ENCODE results near the gene CHRDL2.
A peak's percentile ranks its signal among the peaks of the same experiment; 100 is the strongest.
"Not testable (repeated sequence)": the region's sequence is repeated elsewhere in the genome, so short reads cannot be mapped to it uniquely, and the experiment has no call there.

The CHRDL2 gene, protein sequence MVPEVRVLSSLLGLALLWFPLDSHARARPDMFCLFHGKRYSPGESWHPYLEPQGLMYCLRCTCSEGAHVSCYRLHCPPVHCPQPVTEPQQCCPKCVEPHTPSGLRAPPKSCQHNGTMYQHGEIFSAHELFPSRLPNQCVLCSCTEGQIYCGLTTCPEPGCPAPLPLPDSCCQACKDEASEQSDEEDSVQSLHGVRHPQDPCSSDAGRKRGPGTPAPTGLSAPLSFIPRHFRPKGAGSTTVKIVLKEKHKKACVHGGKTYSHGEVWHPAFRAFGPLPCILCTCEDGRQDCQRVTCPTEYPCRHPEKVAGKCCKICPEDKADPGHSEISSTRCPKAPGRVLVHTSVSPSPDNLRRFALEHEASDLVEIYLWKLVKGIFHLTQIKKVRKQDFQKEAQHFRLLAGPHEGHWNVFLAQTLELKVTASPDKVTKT

DNA sequence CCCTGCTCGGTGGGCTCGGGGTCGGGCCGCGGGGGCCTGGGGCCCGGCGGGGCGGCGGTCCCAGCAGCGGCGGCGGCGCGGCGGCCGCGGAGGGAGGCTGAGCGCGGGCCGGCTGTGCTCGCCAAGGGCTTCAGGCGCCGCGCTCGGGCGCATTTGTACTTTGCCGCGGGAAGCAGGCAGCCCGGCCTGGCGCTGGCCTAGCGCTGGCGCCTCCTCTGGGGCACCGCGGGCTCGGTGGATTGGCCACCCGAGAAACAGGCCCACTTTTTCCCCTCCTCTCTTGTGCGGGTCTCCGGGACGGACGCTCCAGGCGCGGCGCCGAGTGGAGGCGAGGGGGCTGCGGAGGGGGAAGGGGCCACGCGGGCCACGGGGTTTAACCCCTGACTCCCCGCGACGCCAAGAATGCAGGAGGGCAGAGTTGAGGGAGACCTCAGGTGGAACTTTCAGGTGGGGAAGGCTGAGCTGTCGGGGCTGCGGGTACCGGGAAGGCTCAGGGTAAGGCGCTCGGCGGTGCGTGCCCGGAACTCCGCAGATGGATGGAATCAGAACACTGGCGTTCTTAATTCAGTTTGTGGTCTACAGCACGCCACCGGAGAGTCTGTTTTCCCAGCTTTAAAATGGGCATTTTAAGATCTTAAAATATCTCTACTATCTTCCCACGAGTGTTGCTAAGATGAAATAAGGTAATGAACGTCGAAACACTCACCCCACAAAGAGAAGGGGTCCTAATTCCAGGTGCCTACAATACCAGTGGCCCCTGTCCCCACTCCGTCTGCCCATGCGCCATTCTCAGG lies at the start of gene CHRDL2:
CHRDL2 (minus strand) TSS at position 126 of the 794 bp plus-strand sequence. CDS start 538 bp downstream, outside the sequence.
- DNase-seq, result peak; percentile 46

DNA sequence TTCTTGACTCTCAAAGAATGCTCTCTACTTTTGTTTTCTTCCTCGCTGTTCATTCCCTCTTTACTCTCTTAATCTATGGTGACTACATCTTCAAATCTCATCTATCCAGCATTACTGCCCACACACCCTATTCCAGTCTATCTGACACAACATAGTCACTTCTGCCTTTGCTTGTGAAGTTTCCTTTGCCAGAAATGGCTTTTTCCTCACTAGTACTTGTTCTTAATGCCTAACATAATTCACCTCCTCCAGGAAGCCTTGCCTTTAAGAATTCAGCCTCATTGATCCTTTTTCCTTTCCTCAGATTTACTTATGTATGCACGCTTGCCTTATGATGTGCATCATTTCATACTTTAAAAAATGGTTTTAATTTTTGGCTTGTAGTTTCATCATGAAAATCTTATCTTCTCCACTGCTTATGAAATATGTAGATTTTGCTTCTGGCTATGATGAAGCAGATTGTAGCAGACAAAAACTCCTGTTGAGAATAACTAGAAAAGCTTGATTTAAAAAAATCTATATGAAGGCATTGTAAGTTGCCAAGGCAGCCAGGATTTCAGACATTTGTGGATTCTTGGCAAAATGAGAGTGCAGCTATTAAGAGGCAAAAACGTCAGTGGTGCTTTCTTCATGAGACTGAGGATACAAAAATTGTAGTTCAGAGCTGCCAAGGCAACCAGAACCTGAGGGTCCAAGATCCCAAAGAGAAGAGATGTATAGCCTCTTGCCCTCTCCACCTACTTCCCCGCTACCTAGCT lies 49.2 kb upstream of the CHRDL2 start:
- no peak for DNase-seq

GRCh38 chr11:74778581-74778980 lies 47.4 kb upstream of the CHRDL2 start:
- DNase-seq, result no peak

GRCh38 chr11:74777877-74778276 lies 46.7 kb upstream of the CHRDL2 start:
- no peak for DNase-seq

DNA sequence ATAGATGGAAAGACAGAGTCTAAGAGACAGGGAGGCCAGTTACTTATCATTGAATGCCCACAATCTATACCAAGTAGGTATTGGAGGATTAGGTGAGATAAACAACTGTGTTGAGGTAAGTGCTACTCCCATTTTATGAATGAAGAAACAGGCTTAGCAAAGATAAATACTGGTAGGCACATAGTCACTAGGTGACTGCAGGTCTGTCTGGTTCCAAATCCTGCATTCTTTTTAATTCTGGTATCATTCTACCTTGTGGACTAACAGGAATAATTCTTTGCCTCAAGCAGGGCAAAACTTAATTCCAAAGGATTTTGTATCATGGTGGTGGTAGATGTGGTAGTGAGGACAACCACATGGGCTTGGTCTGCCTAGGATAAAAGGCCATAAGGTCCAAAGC lies 45.8 kb upstream of the CHRDL2 start:
- no peak for DNase-seq

DNA sequence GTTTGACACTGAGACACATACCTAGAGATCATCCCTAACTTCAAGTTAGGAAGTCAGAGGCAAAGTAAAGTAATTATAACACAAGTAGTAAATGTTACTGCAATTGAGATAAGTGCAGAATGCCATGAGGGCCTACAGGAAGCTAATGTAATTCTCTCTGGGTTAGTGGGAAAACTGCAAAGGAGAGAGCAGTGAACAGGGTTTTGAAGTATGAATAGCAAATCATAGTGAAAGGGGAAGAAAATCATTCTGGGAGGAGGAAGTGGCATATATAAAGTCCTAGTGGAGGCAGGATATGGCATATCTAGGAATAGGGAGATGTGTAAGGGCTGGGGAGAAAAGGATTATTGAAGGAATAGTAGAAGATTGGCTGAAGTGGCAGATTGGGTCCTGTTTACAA lies 45.3 kb upstream of the CHRDL2 start:
- no peak for DNase-seq

GRCh38 chr11:74775762-74776161 lies 44.5 kb upstream of the CHRDL2 start:
- DNase-seq, result no peak

- no peak for DNase-seq
These were observed 42.2 kb upstream of the CHRDL2 start for GRCh38 chr11:74773476-74773875.

DNA sequence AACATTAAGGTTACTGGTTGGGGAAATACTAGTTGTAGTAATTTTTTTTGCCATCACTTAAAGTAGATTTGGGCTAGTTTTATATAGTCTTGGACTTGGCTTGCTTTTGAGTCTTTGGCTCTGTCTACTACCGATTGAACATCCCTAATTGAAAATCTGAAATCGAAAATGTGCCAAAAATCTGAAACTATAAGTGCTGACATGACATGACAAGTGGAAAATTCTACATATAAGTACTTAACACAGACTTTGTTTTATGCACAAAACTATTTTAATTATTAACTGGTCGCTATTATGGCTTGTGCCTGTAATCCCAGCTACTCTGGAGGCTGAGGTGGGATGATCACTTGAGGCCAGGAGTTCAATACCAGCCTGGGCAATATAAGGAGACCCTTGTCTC lies 39.9 kb upstream of the CHRDL2 start:
- DNase-seq, result no peak

- no peak for DNase-seq
These were observed 39.2 kb upstream of the CHRDL2 start for GRCh38 chr11:74770456-74770855.

DNA sequence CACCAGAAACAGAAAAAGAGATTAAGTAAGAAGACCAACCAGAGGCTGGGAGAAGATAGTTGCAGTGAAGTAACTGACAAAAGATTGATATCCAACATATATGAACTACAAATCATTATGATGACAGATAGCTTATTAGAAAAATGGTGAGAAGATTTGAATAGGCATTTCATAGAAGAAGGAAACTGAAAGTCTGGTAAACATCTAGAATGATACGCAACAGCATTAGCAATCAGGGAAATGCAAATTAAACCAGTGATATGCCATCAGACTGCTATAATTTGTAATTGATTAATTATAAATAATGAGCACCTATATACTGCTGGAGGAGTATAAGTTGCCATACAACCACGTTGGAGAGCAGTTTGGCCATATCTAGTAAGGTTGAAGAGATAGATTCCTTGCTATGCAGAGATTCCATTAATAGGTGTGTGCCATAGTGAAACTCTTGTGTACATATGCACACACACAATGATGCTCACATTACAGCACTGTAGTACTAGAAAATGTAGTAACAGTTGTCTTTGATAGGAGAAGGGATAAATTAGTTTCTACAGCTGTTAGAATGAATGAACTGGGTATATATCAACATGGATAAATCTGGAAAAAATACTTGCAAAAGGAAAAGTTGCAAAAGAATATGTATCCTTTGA lies 38.0 kb upstream of the CHRDL2 start:
- no peak for DNase-seq

DNA sequence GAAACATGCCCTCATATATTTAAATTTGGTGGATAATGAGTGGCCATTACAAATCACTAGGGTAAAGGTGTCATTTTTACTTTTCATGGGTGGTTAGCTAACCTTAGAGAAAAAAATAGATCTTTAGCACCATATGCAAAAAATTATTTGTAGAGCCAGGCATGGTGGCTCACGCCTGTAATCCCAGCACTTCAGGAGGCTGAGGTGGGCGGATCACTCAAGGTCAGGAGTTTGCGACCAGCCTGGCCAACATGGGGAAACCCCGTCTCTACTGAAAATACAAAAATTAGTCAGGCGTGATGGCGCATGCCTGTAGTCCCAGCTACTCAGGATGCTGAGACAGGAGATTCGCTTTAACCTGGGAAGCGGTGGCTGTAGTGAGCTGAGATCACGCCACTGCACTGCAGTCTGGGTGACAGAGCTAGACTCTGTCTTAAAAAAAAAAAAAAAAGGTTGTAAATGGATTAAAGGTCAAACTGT lies 37.0 kb upstream of the CHRDL2 start:
- not testable (repeated sequence) for DNase-seq

DNA sequence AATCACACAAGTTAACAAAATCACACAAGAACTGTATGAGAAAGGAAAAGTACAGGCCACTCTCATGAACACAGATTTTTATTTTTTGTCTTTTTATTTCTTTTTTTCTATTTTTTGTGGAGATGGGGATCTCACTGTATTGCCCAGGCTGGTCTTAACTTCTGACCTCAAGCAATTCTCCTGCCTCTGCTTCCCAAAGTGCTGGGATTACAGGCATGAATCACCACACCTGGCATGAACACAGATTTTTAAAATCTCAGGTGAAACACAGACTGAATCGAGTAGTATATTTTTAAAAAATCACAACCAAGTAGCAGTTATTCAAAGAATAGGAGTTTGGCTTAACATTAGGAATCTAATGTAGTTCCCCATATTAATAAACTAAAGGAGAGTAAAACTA lies 35.7 kb upstream of the CHRDL2 start:
- DNase-seq, result no peak

- DNase-seq, result no peak
These were observed 25.3 kb upstream of the CHRDL2 start for GRCh38 chr11:74756571-74756970.

DNA sequence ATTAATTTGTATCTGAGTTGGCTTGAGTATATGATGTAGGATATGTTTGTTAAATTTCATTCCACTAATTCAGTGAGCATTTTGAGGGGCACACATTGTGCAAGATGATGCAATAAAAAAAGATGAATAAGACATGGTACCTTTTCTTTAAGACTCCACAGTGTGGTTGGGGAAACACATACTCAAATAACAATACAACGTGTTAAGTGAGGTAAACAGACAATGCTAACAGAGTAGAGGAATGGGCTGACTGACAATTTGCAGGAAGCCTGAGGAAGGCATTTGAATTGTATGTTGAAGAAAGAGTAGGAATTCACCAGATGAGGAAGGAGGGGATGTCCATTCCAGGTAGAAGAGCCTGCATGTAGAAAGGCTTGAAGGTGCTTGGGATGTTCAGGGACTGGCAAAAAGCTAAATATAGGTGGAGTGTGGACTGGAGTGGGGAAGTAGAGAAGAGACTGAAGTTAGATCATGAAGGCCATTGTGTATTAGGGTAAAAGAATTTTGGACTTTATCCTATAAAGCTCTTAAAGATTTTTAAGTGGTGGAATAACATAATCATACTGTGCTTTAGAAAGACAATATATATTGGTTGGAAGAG lies 24.3 kb upstream of the CHRDL2 start:
- DNase-seq, result no peak

DNA sequence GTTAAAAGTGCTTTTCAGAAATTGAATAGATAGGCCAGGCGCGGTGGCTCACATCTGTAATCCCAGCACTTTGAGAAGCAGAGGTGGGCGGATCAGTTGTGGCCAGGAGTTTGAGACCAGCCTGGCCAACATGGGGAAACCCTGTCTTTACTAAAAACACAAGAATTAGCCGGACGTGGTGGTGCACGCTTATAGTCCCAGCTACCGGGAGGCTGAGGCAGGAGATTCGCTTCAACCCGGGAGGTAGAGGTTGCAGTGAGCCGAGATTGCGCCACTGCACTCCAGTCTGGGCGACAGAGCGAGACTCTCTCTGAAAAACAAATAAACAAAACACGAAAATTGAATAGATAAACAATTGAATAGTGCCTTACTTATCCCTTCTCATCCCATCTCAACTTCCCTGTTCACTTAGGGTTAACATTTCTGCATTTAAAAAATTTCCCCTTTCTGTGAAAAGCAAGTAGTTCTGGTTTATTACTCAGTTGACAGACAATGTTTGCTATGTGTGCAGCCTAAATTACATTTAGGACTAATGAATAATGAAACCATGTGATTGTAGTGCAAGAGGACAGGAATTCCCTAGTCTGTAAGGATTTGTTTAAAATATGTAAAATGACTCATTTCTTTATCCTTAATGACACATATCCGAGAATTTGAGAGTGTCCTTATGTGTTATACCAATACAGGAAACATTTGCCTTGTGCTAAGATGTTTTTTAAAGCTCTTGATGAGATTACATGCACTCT lies 23.5 kb upstream of the CHRDL2 start:
- DNase-seq, result no peak

DNA sequence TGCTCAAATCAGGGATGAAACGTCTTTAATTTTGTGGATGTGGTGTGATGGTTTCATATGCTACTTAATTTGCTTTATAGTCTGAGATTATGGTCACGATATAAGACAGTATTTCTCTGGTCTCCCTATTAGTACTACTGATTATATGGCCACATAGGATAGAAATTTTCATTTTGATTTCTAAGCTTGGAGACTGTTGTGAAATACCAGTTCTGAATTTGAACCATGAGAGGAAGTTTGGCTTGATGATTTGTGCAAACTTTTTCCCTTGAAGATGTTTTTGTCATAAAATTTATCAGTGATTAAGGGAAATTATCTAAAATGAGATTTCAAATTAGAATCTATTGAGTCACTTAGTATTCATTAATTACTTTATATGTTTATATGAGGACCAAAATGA lies 20.1 kb upstream of the CHRDL2 start:
- no peak for DNase-seq

DNA sequence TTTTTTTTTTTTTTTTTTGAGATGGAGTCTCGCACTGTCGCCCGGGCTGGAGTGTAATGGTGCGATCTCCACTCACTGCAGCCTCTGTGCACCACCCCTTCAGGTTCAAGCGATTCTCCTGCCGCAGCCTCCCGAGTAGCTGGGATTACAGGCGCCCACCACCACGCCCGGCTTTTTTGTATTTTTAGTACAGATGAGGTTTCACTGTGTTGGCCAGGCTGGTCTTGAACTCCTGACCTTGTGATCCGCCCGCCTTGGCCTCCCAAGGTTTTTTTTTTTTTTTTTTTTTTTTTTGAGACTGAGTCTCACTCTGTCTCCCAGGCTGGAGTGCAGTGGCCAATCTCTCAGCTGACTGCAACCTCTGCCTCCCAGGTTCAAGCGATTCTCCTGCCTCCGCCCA lies 19.4 kb upstream of the CHRDL2 start:
- DNase-seq, result not testable (repeated sequence)

- DNase-seq, result no peak
These were observed 18.7 kb upstream of the CHRDL2 start for GRCh38 chr11:74749965-74750296.

GRCh38 chr11:74749127-74749964 lies 18.1 kb upstream of the CHRDL2 start:
- DNase-seq, result peak; percentile 68
